ENCODE measurements around the gene CFAP53. TPM values are rescaled to one million over a fixed set of nuclear protein-coding genes. Genes with fewer than 3 reads are reported as not detected.

CFAP53 gene
- total and polyA plus RNA-seq, 2 donors (not counting 3 experiments of a cell fraction or from before 2014, with no cell fraction given): 0.12 to 0.18 TPM

DNA sequence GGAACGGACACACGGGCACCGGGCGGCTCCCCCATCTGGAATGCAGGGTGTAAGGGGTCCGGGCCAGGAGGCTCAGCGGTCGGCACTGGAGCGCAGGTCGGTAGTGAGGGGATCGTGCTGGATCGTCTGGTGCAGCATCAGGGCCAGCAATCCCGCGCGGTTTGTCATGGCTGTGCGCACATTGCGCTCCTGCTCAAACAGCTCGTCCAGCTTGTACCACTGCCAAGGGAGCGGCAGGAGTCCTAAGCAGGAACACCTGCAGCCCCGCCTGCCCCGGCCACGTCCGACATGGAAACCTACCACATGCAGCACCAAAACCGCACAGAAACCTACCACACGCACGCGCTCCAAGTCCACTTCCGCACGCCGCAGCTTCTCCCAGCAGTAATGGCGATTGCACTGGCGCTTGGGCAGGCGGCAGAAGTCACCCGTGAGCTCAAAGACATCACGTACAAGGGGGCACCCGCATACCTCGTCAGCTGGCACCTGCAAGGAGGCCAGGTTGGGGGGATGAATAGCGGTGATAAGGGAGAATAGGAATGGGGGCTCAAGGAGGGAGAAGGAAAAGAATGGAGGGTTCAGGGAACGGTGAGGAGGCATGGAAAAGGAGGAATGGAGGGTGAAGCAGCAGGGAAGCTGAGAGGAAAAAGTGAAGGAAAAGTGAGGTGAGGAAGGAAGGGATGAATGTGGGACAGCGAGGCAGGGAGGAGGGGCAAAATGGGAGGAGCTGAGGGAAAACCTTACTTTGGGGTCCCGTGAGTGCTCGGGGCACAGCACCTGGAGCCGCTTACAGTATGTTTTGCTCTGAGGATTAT, 16.4 kb upstream of the CFAP53 start:
- H3K27me3 ChIP-seq (ENCODE audit: control insufficient read depth in 2 of 2, insufficient read depth in 2 of 2, low read length in 2 of 2): no peaks in the 10 kb centered on the region
- peaks cover 28% of the 10 kb centered on the region for H3K4me1 ChIP-seq (ENCODE audit: control insufficient read depth, extremely low read depth, insufficient read depth, low read length)
- TF ChIP-seq POLR2AphosphoS5 (IDR thresholded peaks at IDR 0.05; ENCODE audit: insufficient read depth, low read depth, low read length) (no peak), JUN (IDR thresholded peaks at IDR 0.05; ENCODE audit: borderline replicate concordance, insufficient read depth, insufficient read length, low read depth) (no peak), FOS (IDR thresholded peaks at IDR 0.05; ENCODE audit: borderline replicate concordance, insufficient read depth, low read length) (no peak), POLR2A (IDR thresholded peaks at IDR 0.05; ENCODE audit: low read depth, low read length) (no peak), EZH2 (IDR thresholded peaks at IDR 0.05; ENCODE audit: borderline replicate concordance, low read depth, low read length, severe bottlenecking) (no peak), GATA2 (IDR thresholded peaks at IDR 0.05; ENCODE audit: insufficient read depth, insufficient read length, low read depth, low read length) (no peak), MYC (IDR thresholded peaks at IDR 0.05; ENCODE audit: low read depth, low read length) (no peak)
- TF ChIP-seq, protein P1, sequence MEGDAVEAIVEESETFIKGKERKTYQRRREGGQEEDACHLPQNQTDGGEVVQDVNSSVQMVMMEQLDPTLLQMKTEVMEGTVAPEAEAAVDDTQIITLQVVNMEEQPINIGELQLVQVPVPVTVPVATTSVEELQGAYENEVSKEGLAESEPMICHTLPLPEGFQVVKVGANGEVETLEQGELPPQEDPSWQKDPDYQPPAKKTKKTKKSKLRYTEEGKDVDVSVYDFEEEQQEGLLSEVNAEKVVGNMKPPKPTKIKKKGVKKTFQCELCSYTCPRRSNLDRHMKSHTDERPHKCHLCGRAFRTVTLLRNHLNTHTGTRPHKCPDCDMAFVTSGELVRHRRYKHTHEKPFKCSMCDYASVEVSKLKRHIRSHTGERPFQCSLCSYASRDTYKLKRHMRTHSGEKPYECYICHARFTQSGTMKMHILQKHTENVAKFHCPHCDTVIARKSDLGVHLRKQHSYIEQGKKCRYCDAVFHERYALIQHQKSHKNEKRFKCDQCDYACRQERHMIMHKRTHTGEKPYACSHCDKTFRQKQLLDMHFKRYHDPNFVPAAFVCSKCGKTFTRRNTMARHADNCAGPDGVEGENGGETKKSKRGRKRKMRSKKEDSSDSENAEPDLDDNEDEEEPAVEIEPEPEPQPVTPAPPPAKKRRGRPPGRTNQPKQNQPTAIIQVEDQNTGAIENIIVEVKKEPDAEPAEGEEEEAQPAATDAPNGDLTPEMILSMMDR (IDR thresholded peaks at IDR 0.05; ENCODE audit: extremely low read depth in 1 of 2, insufficient read depth in 1 of 2, low read depth in 1 of 2, low read length in 2 of 2): no peak
- TF ChIP-seq, protein P2, sequence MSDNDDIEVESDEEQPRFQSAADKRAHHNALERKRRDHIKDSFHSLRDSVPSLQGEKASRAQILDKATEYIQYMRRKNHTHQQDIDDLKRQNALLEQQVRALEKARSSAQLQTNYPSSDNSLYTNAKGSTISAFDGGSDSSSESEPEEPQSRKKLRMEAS (IDR thresholded peaks at IDR 0.05; ENCODE audit: insufficient read depth, insufficient read length): no peak
- no TSS peak for BruUV-seq (replicated peaks)
- no peak overlapping the region for H3K9ac ChIP-seq (replicated peaks; ENCODE audit: extremely low read depth, insufficient read depth, low read length)
- DNase-seq (ENCODE audit: low read depth, low spot score): no peak
- H3K36me3 ChIP-seq (ENCODE audit: control insufficient read depth in 2 of 2, extremely low read depth in 1 of 2, insufficient read depth in 2 of 2, low read length in 2 of 2): peaks cover 0 to 26% of the 10 kb centered on the region in 2 experiments
- dilution Hi-C loops (cut with MboI; ENCODE audit: extremely low pct_ligation_motif_present, low sequenced_read_pairs): no loop called here
- H3K9me3 ChIP-seq (replicated peaks; ENCODE audit: control insufficient read depth, insufficient read depth, low read length): no peaks in the 10 kb centered on the region
- CTCF ChIA-PET: interaction anchor here (2.7 kb wide), 1 partner anchor 74 kb away, joined by 14 read pairs; no protein-coding TSS in a partner anchor
- H3K4me2 ChIP-seq (ENCODE audit: insufficient read depth, low read length): no peak overlapping the region
- H3K4me3 ChIP-seq (replicated peaks in 1 of 3; ENCODE audit: insufficient read depth in 1 of 3, low read depth in 1 of 3, low read length in 3 of 3): no peak overlapping the region
- no peaks in the 10 kb centered on the region for H4K20me1 ChIP-seq (replicated peaks; ENCODE audit: control insufficient read depth, extremely low read depth, insufficient read depth, low read length)
- intact Hi-C loops (cut with micrococcal nuclease): loop anchor here (5.0 kb wide), 2 partner anchors 790 to 915 kb away; partner anchors contain the start of genes MEX3C and RPL17
- H3K27ac ChIP-seq (ENCODE audit: insufficient read depth, low read depth, low read length): no peak overlapping the region
- POLR2A ChIA-PET: interaction anchor here (0.6 kb wide), 1 partner anchor 664 kb away, joined by 5 read pairs; no protein-coding TSS in a partner anchor
- H3K79me2 ChIP-seq (ENCODE audit: control insufficient read depth, insufficient read depth, low read length): peaks cover 40% of the 10 kb centered on the region
- no peak overlapping the region for H2AFZ ChIP-seq (ENCODE audit: low read depth, low read length)
- FAIRE-seq: no peak
- H3K9me1 ChIP-seq (replicated peaks; ENCODE audit: control insufficient read depth, extremely low read depth, insufficient read depth, low read length): no peaks in the 10 kb centered on the region
